Stimulated activated CD8-positive, alpha-beta memory T cell treated with anti-CD3 and anti-CD28 coated beads, Interleukin-7, amount 100 ng/mL, for 48 hours (primary cell): ENCODE data around the gene TSPAN19.
"Not testable (repeated sequence)": the region's sequence is repeated elsewhere in the genome, so short reads cannot be mapped to it uniquely, and the experiment has no call there.

Experiments used
- DNase-seq, 2 donors: peaks; one replicate each; pipeline ENCODE4 v3.0.0-alpha.2; 2020; ENCODE audit warnings: low read depth in 1 of 2; ENCODE audit errors: extremely low read depth in 1 of 2

TSPAN19 gene

DNA sequence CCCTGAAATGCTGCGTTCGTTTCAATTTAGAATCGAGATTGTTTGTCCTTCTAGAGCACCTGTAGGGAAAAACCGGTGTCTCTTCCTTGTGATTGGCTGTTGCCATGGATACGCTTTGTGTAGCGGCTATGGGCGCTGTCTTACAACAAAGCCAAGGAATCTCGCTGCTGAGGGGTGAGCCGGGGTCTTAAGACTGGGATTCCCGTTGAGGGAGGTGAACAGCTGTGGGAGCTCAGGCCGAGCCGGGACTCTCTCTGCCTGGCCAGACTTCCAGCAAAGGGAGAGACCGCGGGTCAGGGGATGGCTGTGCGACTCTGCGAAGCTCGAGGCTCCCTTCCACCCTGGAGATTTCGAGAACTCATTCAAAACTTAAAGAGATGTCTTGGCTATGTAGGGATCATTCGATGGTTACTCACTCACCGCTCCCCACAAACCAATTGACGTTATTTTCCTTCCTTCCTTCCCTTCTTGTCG, at the start of gene TSPAN19, which contains the start of gene LRRIQ1:
Gene TSPAN19, minus strand, starts transcription at position 44 of the 474 bp plus-strand sequence. CDS start 6,331 bp downstream, outside the sequence.
Gene LRRIQ1, plus strand, starts transcription at position 118 of the 474 bp plus-strand sequence. CDS start 1,826 bp downstream, outside the sequence.
- DNase-seq = peak in 1 of 2 donors; percentile 13

DNA sequence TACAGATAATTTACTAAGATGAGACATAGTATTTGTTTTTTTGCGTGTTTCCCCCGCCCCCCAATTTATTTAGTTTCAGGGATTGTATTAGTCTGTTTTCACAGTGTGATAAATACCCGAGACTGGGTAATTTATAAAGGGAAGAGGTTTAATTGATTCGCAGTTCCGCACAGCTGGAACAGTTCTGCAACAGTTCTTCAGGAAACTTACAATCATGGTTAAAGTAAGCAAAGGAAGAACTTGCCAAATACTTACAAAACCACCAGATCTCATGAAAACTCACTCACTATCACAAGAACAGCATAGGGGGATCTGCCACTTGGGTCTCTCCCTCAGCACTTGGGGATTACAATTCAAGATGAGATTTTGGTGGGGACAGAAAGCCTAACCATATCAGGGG, 49.0 kb upstream of the TSPAN19 start:
- DNase-seq = no peak

DNA sequence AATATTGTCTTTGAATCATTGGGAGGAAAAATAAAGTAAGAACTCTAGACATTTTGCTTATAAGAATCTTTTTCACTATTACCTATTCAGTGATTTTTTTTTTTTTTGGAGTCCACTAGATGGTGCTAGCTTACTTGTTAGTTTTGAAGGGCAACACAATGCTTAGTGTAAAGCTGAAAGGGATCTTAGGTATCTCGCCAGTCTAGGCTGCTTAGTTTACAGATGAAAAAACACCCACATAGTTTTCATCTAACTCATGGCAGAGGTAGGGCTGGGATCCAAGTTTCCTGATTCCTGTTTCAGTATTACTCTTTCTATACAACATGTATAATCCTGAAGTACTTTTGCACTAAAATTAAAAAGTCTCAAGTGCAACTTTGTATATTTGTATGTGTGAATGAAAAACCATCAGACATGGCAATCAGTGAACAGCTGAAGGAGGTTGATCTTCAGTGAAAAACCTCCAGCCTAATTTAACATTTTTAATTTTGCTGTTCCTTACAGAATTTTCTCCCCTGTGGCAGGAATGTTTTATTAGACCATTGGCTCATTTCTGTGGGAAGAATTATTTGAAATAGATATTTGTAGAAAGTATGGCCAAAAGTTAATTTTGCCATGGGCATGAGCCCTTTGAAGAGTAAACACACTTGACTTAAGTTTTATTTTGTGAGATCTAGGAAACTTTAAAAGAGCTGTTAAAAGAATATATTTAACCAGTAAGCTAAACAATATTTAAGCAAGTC, 40.8 kb upstream of the TSPAN19 start:
- no peak for DNase-seq

DNA sequence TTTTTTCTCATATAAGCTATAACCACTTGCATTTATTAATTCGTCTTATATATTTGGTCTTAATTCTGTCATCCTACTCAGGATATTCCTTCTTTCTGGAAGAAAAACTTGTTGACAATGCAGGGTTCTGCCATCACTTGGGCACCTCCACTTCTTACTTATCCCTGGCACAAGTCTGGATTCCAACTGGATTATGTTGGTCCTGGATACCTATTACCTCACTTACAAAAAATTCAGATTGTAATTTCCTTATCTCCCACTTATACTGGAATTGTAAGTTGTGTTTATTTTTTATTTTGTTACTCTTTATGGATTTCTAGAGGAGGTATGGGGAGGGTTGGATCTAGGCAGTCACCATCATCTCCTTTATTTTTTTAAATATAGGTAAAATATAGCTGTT, 36.7 kb upstream of the TSPAN19 start:
- no peak for DNase-seq

DNA sequence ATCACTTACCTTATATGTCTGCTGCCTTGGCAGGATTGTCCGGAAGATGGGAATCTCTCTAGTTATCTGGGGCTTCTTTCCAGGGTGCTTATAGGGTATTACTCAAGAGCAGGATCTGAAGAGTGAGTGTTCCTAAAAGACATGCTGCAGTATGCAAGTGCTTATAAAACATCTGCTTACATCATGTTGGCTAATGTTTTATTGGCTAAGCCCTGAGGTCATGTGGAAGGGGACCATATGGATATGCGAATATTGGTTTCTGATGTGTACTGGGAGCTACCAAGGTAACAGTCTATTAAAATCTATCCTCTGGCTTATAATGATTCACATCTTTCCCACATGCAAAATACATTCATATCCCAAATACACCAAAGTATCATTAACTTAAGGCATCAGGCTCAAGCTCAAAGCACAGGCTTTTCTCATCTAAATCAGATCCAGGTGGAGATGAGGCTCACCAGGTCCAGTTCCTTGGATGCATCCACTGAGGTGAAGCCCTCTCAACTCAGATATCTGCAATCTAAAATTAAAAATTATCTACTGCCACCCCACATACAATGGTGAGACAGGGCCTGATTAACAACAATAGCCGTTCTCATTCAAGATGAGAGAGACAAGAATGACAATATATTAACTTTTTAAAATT, 29.9 kb upstream of the TSPAN19 start:
- no peak for DNase-seq

DNA sequence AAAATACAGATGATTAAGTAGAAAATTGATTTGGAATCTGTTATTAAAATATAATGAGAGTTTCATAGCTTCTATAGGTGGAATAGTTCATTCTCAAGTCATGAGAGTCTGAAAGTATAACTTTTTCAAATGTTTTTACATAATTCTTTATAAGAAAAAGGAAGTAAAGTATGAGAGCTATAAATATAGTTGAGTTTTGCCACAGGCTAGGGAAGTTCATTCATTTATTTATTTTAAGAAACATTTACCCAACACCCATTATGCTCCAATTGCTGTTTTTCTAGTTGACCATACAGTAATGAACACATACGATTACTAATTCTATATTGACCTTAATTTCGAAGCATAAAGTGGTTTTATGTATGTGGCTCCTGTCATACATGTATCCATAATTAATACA, 24.8 kb upstream of the TSPAN19 start:
- DNase-seq = no peak

DNA sequence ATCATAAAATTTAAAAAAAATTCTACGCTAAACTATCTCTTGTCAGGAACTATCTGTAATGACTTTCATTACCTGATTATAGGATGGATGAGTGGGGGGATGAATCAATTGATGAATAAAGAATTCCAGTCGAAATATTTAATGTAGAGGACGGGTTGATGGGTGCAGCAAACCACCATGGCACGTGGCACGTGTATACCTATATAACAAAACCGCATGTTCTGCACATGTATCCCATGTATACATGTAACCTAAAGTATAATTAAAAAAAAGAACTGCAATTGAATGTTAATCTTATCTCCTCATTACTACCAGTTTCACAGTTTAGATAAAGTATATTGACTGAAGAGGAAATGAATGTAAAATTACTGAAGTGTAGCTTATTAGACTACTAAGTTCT, 23.5 kb upstream of the TSPAN19 start:
- DNase-seq = no peak

DNA sequence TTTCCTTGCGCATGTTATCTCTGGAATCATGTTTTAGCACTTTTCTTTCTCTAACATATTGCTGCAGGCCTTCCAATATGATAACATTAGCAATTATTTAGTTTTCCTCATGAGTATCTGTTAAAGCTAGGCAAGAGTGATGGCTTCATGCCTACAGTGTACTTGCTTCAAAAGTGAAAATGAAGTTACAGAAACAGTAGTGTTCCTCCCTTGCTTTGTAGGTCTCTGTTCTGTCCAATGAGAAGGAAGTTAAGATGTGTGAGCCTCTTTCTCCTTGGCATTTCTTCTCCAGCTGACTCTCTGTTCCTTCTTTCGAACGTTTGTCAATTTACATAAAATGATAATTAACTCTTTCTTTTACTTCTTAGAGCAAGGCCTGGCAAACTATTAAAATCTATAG, 22.3 kb upstream of the TSPAN19 start:
- no peak for DNase-seq

DNA sequence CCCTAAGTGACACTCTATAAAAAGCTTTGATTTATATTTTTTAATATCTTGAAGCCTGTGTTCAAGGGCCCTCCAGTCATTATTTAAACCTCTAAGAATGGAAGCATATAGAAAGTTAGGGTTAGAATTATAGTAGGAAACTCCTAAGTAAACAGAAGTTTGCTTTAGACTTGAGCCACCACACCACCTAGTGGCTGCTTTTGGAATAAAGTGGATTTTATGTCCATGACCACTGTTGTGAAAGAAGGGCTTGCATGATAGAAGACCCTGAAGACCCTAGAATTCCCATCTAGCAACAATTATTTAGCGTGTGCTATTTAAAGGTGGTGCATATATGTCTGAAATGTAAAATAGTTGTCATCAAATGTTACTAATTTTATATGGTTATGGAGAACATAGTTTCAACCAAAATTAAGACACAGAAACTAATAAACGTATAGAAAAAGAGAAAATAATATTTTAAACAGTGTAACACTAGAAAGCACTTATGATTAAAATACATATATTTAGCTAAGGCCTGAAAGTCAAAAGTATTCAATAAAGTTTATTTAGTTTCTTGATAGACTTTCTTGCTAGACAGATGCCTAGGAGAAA, 21.4 kb upstream of the TSPAN19 start:
- no peak for DNase-seq

DNA sequence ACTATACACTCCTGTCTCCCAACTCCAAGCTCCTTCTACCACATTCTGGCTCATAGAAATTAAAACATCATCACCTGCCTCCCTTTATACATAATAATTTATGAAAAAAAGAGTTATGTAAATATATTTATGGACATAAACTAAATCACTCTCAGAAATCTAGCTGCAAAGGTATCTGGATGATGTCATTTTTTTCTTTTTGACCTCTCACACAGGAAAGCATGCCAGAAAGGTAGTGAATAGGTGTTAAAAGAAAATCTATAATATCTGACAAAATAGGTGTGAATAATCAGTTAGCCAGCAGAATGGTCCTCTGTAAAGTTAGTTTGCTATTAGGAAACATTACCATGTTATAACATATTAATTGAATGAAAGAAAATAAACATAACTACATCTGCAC, 7.8 kb upstream of the TSPAN19 start:
- no peak for DNase-seq

DNA sequence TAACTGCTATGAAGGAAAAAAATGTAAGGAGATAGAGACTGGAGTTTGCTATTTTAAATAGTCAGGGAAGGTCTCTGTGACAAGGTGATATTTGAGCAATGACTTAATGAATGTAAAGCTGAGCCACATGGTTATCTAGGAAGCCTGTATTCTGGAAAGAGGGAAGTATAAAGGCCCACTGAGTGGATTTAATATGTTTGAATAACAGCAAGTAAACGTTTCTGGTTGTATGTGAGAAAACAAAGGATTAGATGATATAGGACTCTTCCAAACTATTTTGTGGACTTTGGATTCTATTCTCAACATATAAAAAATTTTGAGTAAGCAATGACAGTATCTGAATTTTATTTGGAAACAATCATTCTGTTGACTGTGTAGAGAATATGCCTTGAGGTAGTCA, 5.3 kb upstream of the TSPAN19 start:
- no peak for DNase-seq

DNA sequence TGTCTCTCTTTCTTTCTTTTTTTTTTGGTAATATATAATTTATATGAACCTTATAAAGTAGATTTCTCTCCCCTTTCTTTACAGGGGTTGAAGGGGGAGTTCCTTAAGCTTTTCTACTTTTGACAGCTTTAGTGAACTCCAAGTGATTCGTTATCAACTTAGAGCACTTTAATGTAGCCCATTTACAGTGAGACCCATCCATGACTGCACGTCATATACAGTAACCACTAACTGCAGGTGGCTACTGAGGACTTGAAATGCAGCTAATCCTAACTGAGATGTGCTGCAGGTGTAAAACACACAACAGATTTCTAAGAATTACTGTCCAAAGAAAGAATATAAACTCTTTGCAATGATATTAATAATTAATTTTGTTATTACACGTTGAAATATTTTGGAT, 656 bp upstream of the TSPAN19 start:
- no peak for DNase-seq

DNA sequence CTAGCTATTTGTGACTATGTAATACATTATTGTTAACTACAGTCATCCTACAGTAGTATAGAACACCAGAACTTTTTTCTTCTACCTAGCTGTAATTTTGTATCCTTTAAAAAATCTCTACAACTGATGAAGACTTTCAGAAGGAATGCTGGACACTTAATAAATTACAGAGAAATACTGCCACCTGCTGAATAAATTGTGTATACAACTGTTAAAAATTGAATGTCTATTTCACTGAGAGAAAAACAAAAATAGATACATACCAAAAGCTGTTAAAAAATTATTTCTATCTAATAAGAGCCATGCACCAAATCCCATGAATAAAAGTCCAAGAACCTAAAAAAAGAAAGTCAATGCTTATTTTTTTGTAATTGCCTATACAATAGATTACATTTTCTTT, 6.6 kb downstream of the TSPAN19 start:
- no peak for DNase-seq

DNA sequence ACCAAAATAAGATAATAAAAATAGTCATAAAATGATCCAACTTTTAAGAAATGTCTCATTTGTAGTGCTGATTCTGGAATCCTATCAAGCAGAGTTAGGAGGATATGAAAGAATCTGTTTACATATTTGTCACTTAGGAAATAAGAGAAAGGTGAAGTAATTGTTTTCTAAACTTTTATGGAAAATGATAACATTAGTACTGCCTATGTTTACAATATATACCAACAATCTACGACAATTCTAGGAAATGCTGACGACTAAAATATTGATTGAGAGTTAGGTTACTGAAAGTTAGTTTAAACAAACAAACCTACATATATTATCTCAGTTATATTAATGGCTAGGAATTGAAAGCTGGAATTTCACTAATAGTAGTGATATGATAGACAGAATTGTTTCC, 18.0 kb downstream of the TSPAN19 start:
- DNase-seq = no peak

DNA sequence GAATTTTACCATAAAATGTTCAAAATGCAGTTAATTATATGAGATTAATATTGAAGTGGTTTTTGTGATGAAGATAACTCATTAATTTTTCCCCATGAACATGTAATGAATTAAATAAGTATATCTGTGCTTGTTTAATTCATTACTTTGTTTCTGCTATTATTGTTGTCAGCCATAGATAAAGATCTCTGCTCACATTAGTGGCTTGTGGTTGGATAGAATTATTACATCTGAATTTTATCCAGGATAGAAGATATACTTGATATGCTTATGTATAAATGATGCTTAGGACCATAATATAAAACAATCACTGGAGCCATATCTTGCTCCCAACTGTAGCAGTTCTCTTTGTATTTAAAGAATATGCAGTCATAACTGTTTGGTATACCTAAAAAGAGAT, 18.5 kb downstream of the TSPAN19 start:
- no peak for DNase-seq

DNA sequence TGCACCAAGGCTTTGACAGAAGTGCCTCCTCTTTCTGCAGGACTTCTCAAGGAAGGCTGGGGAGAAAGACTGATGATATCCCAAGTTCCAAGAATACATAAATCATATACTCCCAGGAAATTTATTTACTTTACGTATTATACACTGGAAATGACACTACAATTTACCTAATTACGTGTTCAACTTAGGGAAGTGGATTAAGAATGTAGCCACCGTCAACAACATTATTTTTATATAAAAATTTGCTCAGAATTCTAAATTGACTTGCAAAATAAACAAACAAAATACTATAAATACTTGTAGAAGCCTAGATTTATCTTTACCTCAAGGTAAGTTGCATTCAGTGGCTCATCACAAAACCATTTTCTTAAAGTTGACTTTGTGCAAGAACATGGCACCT, 18.9 kb downstream of the TSPAN19 start:
- DNase-seq = no peak

DNA sequence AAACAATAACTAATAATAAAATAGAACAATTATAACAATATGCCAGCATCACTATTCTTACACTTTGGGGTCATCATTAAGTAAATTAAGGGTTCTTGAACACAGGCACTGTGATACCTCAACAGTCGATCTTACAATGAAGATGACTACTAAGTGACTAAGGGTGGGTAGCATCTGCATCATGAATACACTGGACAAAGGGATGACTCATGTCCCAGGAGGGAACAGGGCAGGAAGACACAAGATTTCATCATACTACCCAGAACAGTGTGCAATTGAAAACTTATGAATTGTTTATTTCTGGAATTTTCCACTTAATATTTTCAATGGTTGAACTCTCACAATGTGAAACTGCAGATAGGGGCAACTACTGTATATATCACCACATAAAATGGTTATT, 19.7 kb downstream of the TSPAN19 start:
- DNase-seq = no peak

DNA sequence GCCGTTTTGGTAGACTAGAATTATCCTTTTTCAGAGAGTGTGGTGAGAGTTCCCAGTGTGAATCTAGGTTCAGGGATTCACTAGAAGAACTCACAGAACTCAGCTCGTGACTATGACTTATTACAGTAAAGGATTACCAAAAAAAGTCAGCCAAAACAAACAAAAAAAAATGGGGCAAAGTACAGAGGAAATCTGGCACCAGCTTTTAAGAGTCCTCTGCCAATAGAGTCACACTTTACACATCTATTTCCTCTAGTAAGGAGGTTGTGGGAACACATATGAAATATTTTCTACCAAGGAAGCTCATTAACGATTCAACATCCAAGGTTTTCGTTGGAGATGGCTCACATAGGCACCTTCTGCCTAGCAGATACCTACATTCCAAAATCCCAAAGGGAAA, 28.2 kb downstream of the TSPAN19 start:
- no peak for DNase-seq

DNA sequence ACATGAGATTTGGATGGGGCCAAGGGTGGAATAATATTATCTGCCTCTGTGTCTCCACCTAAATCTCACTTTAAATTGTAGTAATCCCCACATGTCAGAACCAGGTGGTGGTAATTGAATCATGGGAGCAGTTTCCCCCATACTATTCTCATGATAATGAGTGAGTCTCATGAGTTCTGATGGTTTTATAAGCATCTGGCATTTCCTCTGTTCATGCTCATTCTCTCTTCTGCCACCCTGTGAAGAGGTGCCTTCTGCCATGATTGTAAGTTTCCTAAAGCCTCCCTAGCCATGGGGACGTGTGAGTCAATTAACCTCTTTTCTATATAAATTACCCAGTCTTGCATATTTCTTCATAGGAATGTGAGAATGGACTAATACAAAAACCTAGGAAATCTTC, 29.9 kb downstream of the TSPAN19 start:
- no peak for DNase-seq

DNA sequence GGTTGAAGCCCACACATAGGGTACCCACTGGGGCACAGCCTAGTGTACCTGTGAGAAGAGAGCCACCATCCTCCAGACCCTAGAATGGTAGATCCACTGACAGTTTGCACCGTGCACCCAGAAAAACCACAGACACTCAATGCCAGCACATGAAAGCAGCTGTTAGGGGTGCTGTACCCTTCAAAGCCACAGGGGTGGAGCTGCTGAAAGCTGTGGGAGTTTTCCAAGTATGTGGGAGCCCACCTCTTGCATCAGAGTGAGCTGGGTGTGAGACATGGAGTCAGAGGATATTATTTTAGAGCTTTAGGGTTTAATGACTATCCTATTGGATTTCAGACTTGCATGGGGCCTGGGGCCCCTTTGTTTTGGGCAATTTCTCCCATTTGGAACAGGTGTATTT, 30.5 kb downstream of the TSPAN19 start:
- no peak for DNase-seq

DNA sequence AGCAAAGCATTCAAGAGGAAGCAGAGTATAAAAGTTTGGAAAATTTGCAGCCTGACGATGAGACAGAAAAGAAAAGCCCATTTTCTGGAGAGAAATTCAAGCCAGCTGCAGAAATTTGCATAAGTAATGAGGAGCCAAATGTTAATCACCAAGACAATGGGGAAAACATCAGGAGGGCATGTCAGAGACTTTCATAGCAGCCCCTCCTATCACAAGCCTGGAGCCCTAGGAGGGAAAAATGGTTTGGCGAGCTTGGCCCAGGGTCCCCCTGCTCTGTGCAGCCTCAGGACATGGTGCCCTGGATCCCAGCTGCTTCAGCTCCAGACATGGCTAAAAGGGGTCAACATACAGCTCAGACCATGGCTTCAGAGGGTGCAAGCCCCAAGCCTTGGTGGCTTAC, 31.0 kb downstream of the TSPAN19 start:
- DNase-seq = not testable (repeated sequence)

DNA sequence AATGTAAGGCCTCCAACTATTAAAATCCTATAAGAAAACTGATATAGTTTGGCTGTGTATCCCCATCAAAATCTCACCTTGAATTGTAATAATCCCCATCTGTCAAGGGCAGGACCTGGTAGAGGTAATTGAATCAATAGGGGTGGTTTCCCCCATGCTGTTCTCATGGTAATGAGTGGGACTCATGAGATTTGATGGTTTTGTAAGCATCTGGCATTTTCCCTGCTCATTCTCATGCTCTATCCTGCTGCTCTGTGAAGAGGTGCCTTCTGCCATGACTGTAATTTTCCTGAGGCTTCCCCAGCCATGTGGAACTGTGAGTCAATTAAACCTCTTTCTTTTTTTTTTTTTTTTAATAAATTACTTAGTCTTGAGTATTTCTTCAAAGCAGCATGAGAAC, 31.9 kb downstream of the TSPAN19 start:
- DNase-seq = no peak
